K562 (cell line): ENCODE measurements around the gene GLYAT. TPM values are rescaled to one million over a fixed set of nuclear protein-coding genes. Genes with fewer than 3 reads are reported as not detected.

Experiments used
- ARNT ChIP-seq, 2 experiments: fragments of 450-650 bp; IDR thresholded peaks; 2 replicates each; pipeline ENCODE4 v1.6.1; 2016; ENCODE audit warnings: mild to moderate bottlenecking in 1 of 2
- ATF1 ChIP-seq, 2 experiments: fragments of 450-650 bp in 1 of 2; IDR thresholded peaks; 2 replicates each; pipeline ENCODE4 v1.6.1; 2016; ENCODE audit warnings: missing compliant biosample characterization in 1 of 2, missing genetic modification characterization in 1 of 2
- CHD4 ChIP-seq: fragments of 200-600 bp; sonication (generic); IDR thresholded peaks from 3 replicates; pipeline ENCODE4 v1.6.1; 2012; ENCODE audit warnings: low read depth, mild to moderate bottlenecking, mixed read lengths, low read length, inconsistent platforms; ENCODE audit not compliant: insufficient read depth, insufficient replicate concordance, poor library complexity, severe bottlenecking
- EWSR1 ChIP-seq: fragments of 450-650 bp; IDR thresholded peaks from 2 replicates; pipeline ENCODE4 v1.6.1; 2018; ENCODE audit warnings: borderline replicate concordance, mild to moderate bottlenecking, low read depth, moderate library complexity; ENCODE audit not compliant: partially characterized antibody
- HDAC3 ChIP-seq: fragments of 450-650 bp; IDR thresholded peaks from 2 replicates; pipeline ENCODE4 v1.6.1; 2018; ENCODE audit warnings: borderline replicate concordance, mild to moderate bottlenecking, moderate library complexity; ENCODE audit not compliant: partially characterized antibody
- JUNB ChIP-seq: fragments of 450-650 bp; formaldehyde crosslinking; conservative IDR thresholded peaks from 2 replicates; pipeline ENCODE4 v1.4.0; 2020; ENCODE audit warnings: mild to moderate bottlenecking
- MEIS2 ChIP-seq: fragments of 450-650 bp; IDR thresholded peaks from 2 replicates; pipeline ENCODE4 v1.6.1; 2014; ENCODE audit warnings: mild to moderate bottlenecking; ENCODE audit not compliant: partially characterized antibody
- NELFE ChIP-seq: IDR thresholded peaks from 2 replicates; pipeline ENCODE4 v1.6.1; 2011; ENCODE audit warnings: mild to moderate bottlenecking; ENCODE audit not compliant: insufficient read depth, insufficient read length
- NR2C2 ChIP-seq, 2 experiments: fragments of 200-800 bp in 1 of 2; sonication (Bioruptor generic) in 1 of 2; sonication (generic) in 1 of 2; formaldehyde crosslinking in 1 of 2; IDR thresholded peaks; 2 replicates each; pipeline versions ENCODE4 v1.6.1 to v1.8.0; 2016 to 2022; ENCODE audit warnings: mild to moderate bottlenecking in 1 of 2, missing compliant biosample characterization in 1 of 2, missing genetic modification characterization in 1 of 2, missing genetic modification reagents in 1 of 2
- PATZ1 ChIP-seq: fragments of 250-450 bp; sonication (Bioruptor Pico); IDR thresholded peaks from 2 replicates; pipeline ENCODE4 v1.5.0; 2020; ENCODE audit warnings: mild to moderate bottlenecking, borderline replicate concordance
- PTTG1 ChIP-seq: fragments of 450-650 bp; IDR thresholded peaks from 2 replicates; pipeline ENCODE4 v1.6.1; 2016; ENCODE audit warnings: low read depth, mild to moderate bottlenecking, missing genetic modification characterization, missing compliant biosample characterization
- SMARCA4 ChIP-seq: fragments of 450-650 bp; IDR thresholded peaks from 2 replicates; pipeline ENCODE4 v1.6.1; 2016
- SMARCE1 ChIP-seq: fragments of 450-650 bp; IDR thresholded peaks from 2 replicates; pipeline ENCODE4 v1.7.1; 2016; ENCODE audit warnings: mild to moderate bottlenecking
- STAG1 ChIP-seq: sonication (generic); formaldehyde crosslinking; IDR thresholded peaks from 2 replicates; pipeline ENCODE4 v1.5.0; 2020; ENCODE audit warnings: missing genetic modification reagents, borderline replicate concordance
- ZFP36 ChIP-seq: fragments of 150-350 bp; IDR thresholded peaks from 2 replicates; pipeline ENCODE4 v1.6.1; 2018; ENCODE audit warnings: low read length, low read depth; ENCODE audit not compliant: partially characterized antibody
- ZNF146 ChIP-seq: IDR thresholded peaks from one replicate; pipeline ENCODE4 v1.6.1; 2018; ENCODE audit warnings: missing compliant biosample characterization; ENCODE audit not compliant: unreplicated experiment
- ZNF175 ChIP-seq: fragments of 200-800 bp; sonication (Bioruptor generic); IDR thresholded peaks from 2 replicates; pipeline ENCODE4 v1.6.1; 2016; ENCODE audit warnings: low read depth, mild to moderate bottlenecking, missing genetic modification characterization, missing compliant biosample characterization
- ZNF280B ChIP-seq: fragments of 250-450 bp; sonication (Bioruptor Pico); IDR thresholded peaks from 2 replicates; pipeline ENCODE4 v1.5.1; 2021; ENCODE audit warnings: mild to moderate bottlenecking
- ZNF695 ChIP-seq: fragments of 450-650 bp; formaldehyde crosslinking; IDR thresholded peaks from 2 replicates; pipeline ENCODE4 v1.4.0; 2020; ENCODE audit warnings: mild to moderate bottlenecking, moderate library complexity
- ZSCAN32 ChIP-seq: fragments of 450-650 bp; formaldehyde crosslinking; IDR thresholded peaks from 2 replicates; pipeline ENCODE4 v1.4.0; 2020; ENCODE audit warnings: mild to moderate bottlenecking, moderate library complexity
- polyA plus RNA-seq, 8 experiments: library from polyadenylated mRNA; depleted of rRNA in 4 of 8; stranded (reverse) in 5 of 8; unstranded in 3 of 8; fragments of >200 nt; fragmentation: Nextera tagmentation in 2 of 8; fragmentation: Illumina TruSeq in 1 of 8; extraction: Ambion mirVana in 2 of 8; extraction: Trizol in 1 of 8; gene quantifications; 2 replicates each; pipeline versions ENCODE4 v1.2.1 to v1.2.3, GENCODE V29; 2011 to 2014; ENCODE audit warnings: inconsistent platforms in 1 of 8, missing spikeins in 1 of 8
- total RNA-seq, 7 experiments: library from RNA; depleted of rRNA in 6 of 7; stranded (reverse); fragments of >200 nt in 6 of 7; fragmentation: Illumina TruSeq in 2 of 7; extraction: Trizol in 2 of 7; gene quantifications; 2 replicates each; pipeline versions ENCODE4 v1.2.1 to v1.2.3, GENCODE V29; 2011 to 2021; ENCODE audit warnings: low replicate concordance in 1 of 7
- TF ChIP-seq, protein P1 (sequence below): fragments of 450-650 bp; conservative IDR thresholded peaks from 2 replicates; pipeline ENCODE4 v1.6.1; 2016; ENCODE audit warnings: missing genetic modification characterization, low read depth, mild to moderate bottlenecking, control low read depth, missing compliant biosample characterization
- TF ChIP-seq, protein P2 (sequence below): fragments of 250-450 bp; sonication (Bioruptor Pico); IDR thresholded peaks from 2 replicates; pipeline ENCODE4 v1.8.0; 2021; ENCODE audit warnings: borderline replicate concordance, mild to moderate bottlenecking, moderate library complexity; ENCODE audit not compliant: poor library complexity, severe bottlenecking

Gene GLYAT
- total and polyA plus RNA-seq, 9 of the 15 experiments (the other 6 are each of a cell fraction or from before 2014, with no cell fraction given) = not detected

DNA sequence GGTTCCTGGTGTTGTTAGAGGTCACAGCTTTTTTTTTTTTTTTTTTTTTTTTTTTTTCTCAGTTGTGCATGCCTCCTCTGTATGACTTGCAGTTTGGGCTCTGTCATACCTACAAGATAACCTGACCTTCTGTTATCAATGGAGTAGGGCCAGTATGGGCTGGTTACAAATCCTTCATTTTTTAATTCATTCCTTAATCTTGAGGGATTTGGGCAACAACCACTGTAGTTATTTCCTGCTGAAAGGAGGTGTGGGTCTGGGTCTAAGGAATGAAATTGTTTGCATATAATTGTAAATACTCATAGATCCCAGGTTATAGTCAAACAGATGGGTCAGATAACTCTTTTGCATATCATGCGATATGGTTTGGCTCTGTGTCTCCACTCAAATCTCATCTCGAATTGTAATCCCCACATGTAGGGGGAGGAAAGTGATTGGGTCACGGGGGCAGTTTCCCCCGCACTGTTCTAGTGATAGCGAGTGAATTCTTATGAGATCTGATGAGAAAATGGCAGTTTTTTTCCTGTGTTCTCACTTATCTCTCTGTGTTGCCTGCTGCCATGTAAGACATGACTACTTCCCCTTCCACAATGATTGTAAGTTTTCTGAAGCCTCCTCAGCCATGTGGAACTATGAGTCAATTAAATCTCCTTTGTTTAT lies 14.1 kb upstream of the GLYAT start (continued):
- TF ChIP-seq EWSR1 (no peak), ZFP36 (peak; percentile 89), ZNF280B (CRISPR knock-in tag) (no peak), NELFE (no peak), NR2C2 (CRISPR knock-in tag; IDR thresholded peaks at IDR 0.05) (no peak), NR2C2 (tag; IDR thresholded peaks at IDR 0.05) (peak; percentile 69; the same call in 1 of the 2 replicates), ZNF146 (no peak), ZNF175 (CRISPR knock-in tag) (no peak), ZNF695 (no peak), SMARCA4 (peak; percentile 84), PTTG1 (tag) (no peak), PATZ1 (CRISPR knock-in tag) (no peak), HDAC3 (no peak), ZSCAN32 (CRISPR knock-in tag) (no peak), ARNT (IDR thresholded peaks at IDR 0.05) (0 out of 4 replicates have a peak, but pooled peaks of 1 of the 2 experiments have one; percentile 68), ATF1 (CRISPR knock-in tag; IDR thresholded peaks at IDR 0.05) (no peak), ATF1 (tag; IDR thresholded peaks at IDR 0.05) (peak; percentile 56), SMARCE1 (peak; percentile 80; the same call in 1 of the 2 replicates), CHD4 (no peak), MEIS2 (peak; percentile 39), STAG1 (CRISPR knock-in tag) (no peak), JUNB (CRISPR knock-in tag) (no peak)
- TF ChIP-seq, protein P1, sequence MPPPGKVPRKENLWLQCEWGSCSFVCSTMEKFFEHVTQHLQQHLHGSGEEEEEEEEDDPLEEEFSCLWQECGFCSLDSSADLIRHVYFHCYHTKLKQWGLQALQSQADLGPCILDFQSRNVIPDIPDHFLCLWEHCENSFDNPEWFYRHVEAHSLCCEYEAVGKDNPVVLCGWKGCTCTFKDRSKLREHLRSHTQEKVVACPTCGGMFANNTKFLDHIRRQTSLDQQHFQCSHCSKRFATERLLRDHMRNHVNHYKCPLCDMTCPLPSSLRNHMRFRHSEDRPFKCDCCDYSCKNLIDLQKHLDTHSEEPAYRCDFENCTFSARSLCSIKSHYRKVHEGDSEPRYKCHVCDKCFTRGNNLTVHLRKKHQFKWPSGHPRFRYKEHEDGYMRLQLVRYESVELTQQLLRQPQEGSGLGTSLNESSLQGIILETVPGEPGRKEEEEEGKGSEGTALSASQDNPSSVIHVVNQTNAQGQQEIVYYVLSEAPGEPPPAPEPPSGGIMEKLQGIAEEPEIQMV (tag) = no peak
- TF ChIP-seq, protein P2, sequence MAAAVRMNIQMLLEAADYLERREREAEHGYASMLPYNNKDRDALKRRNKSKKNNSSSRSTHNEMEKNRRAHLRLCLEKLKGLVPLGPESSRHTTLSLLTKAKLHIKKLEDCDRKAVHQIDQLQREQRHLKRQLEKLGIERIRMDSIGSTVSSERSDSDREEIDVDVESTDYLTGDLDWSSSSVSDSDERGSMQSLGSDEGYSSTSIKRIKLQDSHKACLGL (CRISPR knock-in tag) = no peak
